Hepatocyte (in vitro differentiated cells): ENCODE results near the gene PRKAR1B.

Experiments
- EZH2 ChIP-seq: fragments of 200-600 bp; sonication (generic); IDR thresholded peaks from 2 replicates; pipeline ENCODE4 v1.6.1; 2016; ENCODE audit warnings: antibody characterized with exemption, mild to moderate bottlenecking, borderline replicate concordance
- TF ChIP-seq, protein P1 (sequence below): fragments of 200-600 bp; sonication (generic); IDR thresholded peaks from 2 replicates; pipeline ENCODE4 v1.5.1; 2016; ENCODE audit warnings: antibody characterized with exemption, mild to moderate bottlenecking; ENCODE audit not compliant: poor library complexity

DNA sequence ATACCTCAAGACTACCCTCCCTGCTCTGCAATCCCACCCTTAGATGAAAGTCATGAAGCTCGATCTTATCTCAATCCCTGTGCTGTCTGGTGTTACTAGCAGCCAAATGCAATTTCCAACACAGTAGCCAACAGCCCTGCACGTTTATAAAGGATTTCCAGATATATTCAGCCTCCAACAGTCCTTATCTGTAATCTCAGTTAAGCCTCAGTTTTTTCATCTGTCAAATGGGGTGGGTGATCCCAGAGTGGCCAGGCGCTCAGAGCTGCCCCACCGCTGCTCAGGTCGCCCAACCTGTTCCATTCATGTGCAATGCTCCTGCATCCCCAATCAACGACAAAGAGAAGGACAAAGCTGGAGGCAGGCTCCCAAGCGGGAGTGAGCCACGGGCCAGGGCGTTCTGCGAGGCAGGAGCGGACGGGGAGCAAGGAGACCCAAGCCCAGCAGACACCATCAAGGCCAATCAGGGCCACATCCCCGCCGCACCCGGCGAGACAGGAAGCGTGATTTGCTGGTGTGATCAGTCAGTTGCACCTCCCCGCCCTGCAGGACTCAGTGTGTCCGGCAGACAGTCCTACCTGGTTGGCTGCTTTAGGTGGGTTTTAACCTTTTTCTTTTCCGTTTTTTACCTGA, 227.1 kb downstream of the PRKAR1B start:
- TF ChIP-seq, protein P1, sequence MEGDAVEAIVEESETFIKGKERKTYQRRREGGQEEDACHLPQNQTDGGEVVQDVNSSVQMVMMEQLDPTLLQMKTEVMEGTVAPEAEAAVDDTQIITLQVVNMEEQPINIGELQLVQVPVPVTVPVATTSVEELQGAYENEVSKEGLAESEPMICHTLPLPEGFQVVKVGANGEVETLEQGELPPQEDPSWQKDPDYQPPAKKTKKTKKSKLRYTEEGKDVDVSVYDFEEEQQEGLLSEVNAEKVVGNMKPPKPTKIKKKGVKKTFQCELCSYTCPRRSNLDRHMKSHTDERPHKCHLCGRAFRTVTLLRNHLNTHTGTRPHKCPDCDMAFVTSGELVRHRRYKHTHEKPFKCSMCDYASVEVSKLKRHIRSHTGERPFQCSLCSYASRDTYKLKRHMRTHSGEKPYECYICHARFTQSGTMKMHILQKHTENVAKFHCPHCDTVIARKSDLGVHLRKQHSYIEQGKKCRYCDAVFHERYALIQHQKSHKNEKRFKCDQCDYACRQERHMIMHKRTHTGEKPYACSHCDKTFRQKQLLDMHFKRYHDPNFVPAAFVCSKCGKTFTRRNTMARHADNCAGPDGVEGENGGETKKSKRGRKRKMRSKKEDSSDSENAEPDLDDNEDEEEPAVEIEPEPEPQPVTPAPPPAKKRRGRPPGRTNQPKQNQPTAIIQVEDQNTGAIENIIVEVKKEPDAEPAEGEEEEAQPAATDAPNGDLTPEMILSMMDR = no peak
- TF ChIP-seq EZH2 = no peak
